ENCODE measurements around the gene PLA1A.
"Not testable (repeated sequence)": the region's sequence is repeated elsewhere in the genome, so short reads cannot be mapped to it uniquely, and the experiment has no call there.

PLA1A gene

DNA sequence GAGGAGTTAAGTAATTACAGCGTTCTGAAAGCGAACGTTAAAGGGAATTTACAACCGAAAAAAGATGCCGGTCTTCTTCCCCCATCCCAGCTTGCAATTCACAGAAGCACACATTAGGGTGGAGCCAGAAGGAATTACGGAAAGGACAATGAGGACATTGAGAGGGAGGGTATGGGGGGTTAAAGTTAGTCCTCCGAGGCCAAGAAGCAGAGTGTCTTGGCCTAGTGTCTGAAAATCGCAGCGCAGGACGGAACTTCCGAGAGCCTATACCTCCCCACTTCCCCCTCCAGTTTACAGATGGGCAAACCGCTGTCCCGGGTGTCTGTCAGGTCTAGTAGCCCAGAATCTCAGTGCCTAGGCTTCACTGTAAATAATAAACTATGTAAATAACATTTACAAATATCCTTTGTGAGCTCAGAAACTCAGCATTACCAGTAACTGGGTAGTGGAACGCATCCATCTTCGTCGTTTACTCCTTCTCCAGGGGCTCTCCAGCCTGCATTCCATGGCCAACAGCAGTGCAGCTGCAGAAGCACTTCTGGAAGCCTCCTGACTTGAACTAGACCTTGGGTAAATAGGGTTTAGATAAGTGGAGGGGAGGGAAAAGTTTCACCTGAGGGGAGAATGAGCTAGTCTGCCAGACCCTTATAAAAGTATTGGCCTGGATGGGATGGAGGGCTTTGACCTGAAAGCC is 17.5 kb upstream of the PLA1A start:
- DNase-seq, result peak; percentile 36

DNA sequence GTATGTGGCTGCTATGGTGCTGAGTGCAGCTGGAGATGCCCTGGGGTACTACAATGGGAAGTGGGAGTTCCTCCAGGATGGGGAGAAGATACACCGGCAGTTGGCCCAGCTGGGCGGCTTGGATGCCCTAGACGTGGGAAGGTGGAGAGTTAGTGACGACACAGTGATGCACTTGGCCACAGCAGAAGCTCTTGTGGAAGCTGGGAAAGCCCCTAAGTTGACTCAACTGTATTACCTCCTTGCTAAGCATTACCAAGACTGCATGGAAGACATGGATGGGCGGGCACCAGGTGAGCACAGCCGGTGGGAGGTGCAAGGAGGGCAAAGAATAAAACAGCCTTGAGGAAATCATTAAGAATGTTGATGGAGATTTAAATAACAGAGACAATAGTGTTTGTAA is 15.5 kb upstream of the PLA1A start:
- DNase-seq, result no peak

- no peak for DNase-seq
Measured at GRCh38 chr3:119585208-119585607, 12.5 kb upstream of the PLA1A start.

DNA sequence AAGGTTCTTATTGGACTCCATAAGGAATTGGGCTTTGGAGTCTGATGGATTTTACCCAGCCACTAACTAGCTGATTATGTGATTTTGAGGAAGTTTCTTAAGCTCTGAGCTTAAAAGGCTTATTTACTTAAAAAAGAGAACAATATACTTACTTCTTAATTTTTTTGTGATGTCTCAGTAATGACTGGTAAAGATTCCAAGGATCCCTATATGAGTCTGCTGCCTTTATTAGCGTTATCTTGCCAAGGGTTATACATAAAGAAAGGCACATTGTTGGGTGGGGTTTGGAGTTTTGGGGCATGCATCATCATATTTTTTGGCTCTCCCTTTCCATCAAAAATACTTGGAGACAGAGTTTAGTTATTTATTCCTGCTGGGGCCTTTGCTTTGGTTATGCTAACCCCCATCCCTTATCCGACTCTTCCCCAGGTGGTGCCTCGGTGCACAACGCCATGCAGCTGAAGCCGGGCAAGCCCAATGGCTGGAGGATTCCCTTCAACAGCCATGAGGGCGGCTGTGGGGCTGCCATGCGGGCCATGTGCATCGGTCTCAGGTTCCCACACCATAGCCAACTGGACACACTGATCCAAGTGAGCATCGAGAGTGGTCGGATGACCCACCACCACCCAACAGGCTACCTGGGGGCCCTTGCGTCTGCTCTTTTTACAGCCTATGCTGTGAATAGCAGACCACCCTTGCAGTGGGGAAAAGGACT is 11.7 kb upstream of the PLA1A start:
- no peak for DNase-seq

- no peak for DNase-seq
Measured at GRCh38 chr3:119586733-119587172, 10.9 kb upstream of the PLA1A start.

- no peak for DNase-seq
Measured at GRCh38 chr3:119588112-119588511, 9.6 kb upstream of the PLA1A start.

DNA sequence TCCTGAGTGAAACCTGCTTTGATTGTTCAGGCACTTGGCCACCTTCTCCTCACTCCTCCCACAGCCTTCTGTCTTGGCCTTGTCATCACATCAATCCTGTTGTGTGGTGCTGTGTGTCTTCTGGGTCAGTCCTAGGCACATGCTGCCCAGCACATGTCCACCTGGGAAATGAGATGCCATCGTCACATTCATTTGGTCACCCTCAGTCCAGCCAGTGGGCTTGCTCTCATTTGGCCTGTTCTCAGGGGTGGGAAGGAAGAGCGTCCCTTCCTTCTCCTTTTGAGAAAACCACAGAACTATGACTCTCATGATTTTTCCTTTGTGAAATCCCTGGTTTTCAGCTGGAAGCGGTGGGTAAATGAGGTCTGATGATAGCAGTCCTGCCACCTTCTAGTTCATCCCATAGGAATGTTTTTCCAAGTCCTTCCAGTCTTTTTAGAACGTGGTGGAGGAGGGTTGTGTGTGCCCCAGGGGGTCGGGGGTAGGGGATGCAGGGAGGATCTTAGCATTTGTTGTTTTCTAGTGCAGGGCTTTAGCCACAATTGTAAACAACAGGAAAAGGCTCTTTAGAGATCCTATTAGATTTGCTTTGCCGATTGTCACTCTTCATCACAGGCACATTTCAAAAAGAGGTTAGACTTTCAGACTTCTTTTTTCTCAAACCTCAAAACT is 8.4 kb upstream of the PLA1A start:
- no peak for DNase-seq

- DNase-seq, result no peak
Measured at GRCh38 chr3:119590706-119591105, 7.0 kb upstream of the PLA1A start.

DNA sequence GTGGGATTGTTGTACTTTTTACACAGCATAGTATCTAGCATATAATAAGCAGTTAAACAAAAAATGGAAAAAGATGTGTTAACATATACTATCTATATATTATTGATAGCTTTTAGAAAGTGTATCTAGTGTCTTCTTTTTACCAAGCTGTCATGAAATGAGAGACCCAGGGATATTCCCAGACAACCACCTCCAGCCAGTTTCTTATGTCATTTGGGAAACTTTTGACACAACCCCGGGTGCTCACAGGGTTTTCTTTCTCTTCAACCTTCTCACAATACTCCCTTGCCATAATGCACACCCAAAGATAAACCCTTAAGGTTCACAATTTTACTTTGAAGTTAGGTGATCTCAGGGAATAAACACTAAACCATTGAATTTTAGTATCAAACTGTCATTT is 4.8 kb upstream of the PLA1A start:
- no peak for DNase-seq

- DNase-seq, result no peak
Measured at GRCh38 chr3:119594066-119594465, 3.6 kb upstream of the PLA1A start.

GRCh38 chr3:119594929-119595328 is 2.8 kb upstream of the PLA1A start:
- DNase-seq, result not testable (repeated sequence)

DNA sequence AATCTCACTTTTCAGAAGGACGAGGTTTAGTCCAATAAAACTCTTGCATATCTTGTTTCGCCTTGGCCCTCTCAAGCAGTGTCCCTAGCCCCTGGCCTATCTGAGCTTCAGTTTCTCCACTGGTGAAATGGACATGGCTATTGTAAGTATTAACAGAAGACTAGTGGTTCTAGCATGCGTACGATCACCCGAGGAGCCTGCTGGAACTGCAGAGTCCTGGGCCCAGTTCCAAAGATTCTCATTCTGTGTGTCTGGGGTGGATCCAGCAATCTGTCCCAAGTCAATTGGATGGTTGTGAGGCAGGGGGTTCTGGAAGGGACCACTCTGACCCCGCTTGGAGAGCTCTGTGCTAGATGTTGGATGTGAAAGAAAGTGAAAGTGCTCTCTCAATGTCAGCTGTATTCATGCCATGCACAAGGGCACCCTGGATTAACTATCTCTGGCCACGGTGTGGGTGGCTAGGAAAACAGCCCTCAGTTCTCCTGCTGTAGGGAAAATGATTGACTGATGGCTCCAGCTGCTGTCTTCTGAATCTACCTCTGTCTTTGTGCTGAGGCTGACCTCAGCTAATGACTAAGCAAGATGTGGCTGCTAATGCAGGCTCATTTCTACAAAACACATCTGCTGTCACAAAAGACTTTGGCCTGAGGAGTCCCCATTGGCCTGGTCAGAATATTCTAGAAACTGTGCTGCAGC is 1.9 kb upstream of the PLA1A start:
- DNase-seq, result peak; percentile 15

- no peak for DNase-seq
Measured at GRCh38 chr3:119596398-119596797, 1.3 kb upstream of the PLA1A start.

DNA sequence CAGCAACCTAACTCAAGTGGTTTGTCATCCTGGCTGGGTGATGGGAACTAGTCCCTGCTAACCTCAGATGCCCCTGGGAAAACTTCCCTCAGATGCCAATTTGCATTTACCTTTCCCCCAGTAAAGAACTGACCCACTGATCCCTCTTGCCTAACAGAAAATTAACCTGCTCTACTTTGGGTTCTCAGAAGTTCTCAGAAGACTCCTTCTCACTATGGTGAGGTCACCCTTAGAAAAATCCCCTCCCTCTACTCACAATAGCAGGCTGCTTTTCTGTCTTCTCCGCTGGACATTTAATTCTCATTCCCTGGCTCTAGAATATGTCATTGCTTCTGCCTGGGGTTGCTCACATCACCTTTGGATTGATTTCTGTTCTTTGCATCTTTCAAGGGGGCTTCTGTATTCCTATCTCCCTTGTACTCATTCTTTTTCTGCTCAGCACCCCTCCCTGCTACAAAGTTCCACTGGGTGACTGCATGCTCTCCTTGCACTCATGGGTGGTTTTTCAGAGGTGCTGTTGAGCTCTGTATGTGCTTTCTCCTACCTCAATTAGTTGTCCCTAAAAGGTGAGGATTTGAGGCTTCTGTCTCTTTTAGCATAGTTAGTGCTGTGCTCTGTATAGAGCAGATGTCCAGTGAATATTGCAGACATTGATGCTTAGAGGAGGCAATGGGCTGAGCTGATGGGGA is 869 bp downstream of the PLA1A start:
- no peak for DNase-seq

DNA sequence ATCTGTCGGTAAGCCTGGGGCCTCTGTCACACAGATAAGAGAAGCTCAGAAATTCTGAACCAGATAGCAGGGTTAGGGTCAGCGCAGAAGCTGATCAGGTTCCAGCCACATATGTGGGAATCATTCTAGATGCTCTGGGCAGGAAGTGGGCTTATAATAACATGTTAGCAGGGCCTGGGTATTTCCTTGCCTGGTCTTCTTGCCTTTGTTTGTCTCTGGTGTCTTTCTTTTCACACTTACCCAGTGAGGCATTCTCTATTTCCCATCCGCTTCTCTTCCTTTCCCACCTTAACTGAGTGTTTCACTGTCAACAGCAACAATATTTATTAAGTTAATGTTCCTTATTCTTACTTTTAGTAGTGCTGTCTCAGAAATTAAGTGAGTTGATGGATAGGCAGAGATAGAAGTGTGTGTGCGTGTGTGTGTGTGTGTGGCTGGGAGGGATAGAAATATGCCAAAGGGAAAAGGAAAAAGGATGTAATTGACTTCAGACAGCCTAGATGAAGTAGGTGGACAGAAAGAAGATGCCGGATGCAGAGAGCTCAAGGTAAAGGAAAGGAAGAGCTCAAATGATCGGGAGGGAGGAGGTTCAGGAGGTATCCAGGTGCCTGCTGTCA is 2.0 kb downstream of the PLA1A start:
- DNase-seq, result no peak

DNA sequence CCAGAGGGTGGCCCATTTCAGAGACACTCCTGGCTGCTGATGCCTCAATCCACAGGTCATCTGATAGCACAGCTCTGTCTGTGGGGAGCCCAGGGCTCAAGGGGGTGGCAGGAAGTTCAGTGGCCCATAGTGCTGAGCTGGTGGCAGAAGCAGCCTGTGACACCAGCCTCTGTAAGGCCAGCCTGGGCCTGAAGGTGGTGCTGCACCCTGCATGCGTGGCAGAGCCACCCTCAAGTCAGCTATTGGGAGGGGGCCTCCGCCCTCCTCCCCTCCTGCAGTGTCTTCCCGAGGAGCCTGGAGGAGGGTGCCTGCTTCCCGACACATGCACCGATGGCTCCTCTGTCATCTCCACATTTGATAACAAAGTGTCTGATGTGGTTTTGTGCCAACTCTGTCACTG is 3.0 kb downstream of the PLA1A start:
- DNase-seq, result peak; percentile 5

- no peak for DNase-seq
Measured at GRCh38 chr3:119601154-119601553, 3.5 kb downstream of the PLA1A start.

- no peak for DNase-seq
Measured at GRCh38 chr3:119602676-119603075, 5.0 kb downstream of the PLA1A start.

DNA sequence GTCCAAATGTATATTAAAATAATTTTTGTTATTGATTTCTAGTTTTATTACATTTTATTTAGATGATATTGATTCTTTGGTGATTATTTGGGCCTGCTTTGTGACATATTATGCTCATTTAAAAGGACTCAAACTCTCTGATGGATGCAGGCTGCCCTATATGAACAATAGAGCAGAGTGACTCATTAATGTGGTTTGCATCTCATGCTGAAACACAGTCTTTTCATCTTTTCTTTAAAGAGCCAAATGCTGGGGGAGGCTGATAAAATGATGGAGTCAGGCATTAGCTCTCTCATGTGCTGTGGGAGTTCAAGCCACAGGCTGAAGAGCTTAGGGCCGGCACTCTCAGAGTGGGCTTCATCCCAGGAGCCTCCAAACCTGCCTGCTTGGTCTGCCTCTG is 7.2 kb downstream of the PLA1A start:
- DNase-seq, result no peak

DNA sequence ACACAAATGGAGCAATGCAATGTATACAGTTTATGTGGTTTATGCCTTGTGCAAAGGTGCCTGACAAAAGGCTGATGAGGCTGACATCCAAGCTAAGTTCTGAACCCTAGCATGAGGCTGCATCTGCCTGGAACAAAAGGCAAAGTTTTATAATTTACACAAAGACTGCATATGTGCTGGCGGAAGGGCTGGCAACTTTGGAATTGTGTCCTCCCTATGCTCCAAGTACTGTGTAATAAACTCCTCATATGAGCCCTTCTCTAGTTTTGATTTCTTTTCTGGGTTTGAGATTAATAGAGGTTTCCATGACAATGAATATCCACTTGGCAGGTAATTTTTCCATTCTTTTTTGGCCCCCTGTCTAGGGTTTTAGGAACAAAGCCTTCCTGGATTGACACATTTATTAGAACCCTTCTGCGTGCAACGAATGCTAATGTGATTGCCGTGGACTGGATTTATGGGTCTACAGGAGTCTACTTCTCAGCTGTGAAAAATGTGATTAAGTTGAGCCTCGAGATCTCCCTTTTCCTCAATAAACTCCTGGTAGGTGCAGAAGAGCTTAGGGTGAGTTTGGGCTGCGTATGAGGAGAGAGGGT is 10.8 kb downstream of the PLA1A start:
- DNase-seq, result no peak

GRCh38 chr3:119609301-119609700 is 11.6 kb downstream of the PLA1A start:
- DNase-seq, result no peak

DNA sequence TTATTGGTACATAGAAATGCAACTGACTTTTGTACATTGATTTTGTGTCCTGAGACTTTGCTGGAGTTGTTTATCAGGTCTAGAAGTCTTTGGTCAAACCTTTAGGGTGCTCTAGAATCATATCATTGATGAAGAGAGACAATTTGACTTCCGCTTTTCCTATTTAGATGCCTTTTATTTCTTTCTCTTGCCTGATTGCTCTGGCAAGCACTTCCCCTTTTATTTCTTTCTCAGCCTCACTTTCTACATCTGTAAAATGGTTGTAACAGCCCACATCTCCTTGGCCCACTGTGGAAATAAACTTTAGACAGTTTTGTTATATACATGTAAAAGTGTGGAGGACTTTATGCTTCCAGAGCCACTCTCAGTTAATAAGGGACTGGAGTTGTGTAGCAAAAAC is 14.0 kb downstream of the PLA1A start:
- DNase-seq, result no peak
